Astrocyte (in vitro differentiated cells and primary cell): ENCODE measurements around the gene TREML2.

Experiments
- CTCF ChIP-seq: IDR thresholded peaks from 2 replicates; pipeline ENCODE4 v1.5.1; 2011; ENCODE audit warnings: low read depth, mild to moderate bottlenecking, inconsistent platforms, low read length, moderate library complexity; ENCODE audit not compliant: insufficient read depth
- EZH2 ChIP-seq: IDR thresholded peaks from 2 replicates; pipeline ENCODE4 v1.6.1; 2012; ENCODE audit warnings: mild to moderate bottlenecking, low read length, inconsistent platforms; ENCODE audit not compliant: insufficient read depth

GRCh38 chr6:41155132-41155805 lies 45.7 kb downstream of the TREML2 start:
- TF ChIP-seq CTCF: no peak
- TF ChIP-seq EZH2: no peak
